ENCODE results near the gene TSPAN1. TPM values are rescaled to one million over a fixed set of nuclear protein-coding genes. Genes with fewer than 3 reads are reported as not detected.
A peak's percentile ranks its signal among the peaks of the same experiment; 100 is the strongest.

TSPAN1 gene
- total and polyA plus RNA-seq, 10 of the 15 experiments (the other 5 are each of a cell fraction or from before 2014, with no cell fraction given), result 0.08 to 0.29 (median 0.23) TPM; not detected in 5

GRCh38 chr1:46197964-46198811 is 23.3 kb downstream of the TSPAN1 start, which contains the start of gene POMGNT1 (continued):
- TF ChIP-seq CBFB (IDR thresholded peaks at IDR 0.05; ENCODE audit: low read depth), result no peak
- no peak for TF ChIP-seq RAD51 (IDR thresholded peaks at IDR 0.05)
- TF ChIP-seq, protein P1, sequence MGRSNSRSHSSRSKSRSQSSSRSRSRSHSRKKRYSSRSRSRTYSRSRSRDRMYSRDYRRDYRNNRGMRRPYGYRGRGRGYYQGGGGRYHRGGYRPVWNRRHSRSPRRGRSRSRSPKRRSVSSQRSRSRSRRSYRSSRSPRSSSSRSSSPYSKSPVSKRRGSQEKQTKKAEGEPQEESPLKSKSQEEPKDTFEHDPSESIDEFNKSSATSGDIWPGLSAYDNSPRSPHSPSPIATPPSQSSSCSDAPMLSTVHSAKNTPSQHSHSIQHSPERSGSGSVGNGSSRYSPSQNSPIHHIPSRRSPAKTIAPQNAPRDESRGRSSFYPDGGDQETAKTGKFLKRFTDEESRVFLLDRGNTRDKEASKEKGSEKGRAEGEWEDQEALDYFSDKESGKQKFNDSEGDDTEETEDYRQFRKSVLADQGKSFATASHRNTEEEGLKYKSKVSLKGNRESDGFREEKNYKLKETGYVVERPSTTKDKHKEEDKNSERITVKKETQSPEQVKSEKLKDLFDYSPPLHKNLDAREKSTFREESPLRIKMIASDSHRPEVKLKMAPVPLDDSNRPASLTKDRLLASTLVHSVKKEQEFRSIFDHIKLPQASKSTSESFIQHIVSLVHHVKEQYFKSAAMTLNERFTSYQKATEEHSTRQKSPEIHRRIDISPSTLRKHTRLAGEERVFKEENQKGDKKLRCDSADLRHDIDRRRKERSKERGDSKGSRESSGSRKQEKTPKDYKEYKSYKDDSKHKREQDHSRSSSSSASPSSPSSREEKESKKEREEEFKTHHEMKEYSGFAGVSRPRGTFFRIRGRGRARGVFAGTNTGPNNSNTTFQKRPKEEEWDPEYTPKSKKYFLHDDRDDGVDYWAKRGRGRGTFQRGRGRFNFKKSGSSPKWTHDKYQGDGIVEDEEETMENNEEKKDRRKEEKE (IDR thresholded peaks at IDR 0.05), result no peak
- TF ChIP-seq RAD21 (IDR thresholded peaks at IDR 0.05; ENCODE audit: insufficient read depth, low read depth, low read length), result peak; percentile 28; the same call in 1 of the 2 replicates
- TF ChIP-seq NFXL1 (IDR thresholded peaks at IDR 0.05; ENCODE audit: borderline replicate concordance), result 0 out of 2 replicates have a peak, but pooled peaks have one; percentile 46
- TF ChIP-seq SUZ12 (IDR thresholded peaks at IDR 0.05; ENCODE audit: unreplicated experiment), result no peak
- peak; percentile 46; the same call in 1 of the 2 replicates for TF ChIP-seq NKRF (conservative IDR thresholded peaks at IDR 0.05)
- no peak for TF ChIP-seq TCF7 (IDR thresholded peaks at IDR 0.05; ENCODE audit: borderline replicate concordance)
- TF ChIP-seq EP300 (IDR thresholded peaks at IDR 0.05; ENCODE audit: borderline replicate concordance in 1 of 2, control insufficient read depth in 1 of 2, low read depth in 2 of 2, low read length in 2 of 2), result no peak
- TF ChIP-seq, protein P2, sequence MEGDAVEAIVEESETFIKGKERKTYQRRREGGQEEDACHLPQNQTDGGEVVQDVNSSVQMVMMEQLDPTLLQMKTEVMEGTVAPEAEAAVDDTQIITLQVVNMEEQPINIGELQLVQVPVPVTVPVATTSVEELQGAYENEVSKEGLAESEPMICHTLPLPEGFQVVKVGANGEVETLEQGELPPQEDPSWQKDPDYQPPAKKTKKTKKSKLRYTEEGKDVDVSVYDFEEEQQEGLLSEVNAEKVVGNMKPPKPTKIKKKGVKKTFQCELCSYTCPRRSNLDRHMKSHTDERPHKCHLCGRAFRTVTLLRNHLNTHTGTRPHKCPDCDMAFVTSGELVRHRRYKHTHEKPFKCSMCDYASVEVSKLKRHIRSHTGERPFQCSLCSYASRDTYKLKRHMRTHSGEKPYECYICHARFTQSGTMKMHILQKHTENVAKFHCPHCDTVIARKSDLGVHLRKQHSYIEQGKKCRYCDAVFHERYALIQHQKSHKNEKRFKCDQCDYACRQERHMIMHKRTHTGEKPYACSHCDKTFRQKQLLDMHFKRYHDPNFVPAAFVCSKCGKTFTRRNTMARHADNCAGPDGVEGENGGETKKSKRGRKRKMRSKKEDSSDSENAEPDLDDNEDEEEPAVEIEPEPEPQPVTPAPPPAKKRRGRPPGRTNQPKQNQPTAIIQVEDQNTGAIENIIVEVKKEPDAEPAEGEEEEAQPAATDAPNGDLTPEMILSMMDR (IDR thresholded peaks at IDR 0.05 in 2 of 3, conservative IDR thresholded peaks at IDR 0.05 in 1 of 3; ENCODE audit: control insufficient read depth in 2 of 3, extremely low read depth in 1 of 3, insufficient read depth in 1 of 3, low read depth in 3 of 3, low read length in 3 of 3), result peak in 2 of 3 experiments; percentile 20 to 21; a peak in 2 of 6 replicates
- peak; percentile 60; the same call in 1 of the 3 replicates for TF ChIP-seq POU2F2 (IDR thresholded peaks at IDR 0.05; ENCODE audit: borderline replicate concordance, low read depth, low read length)
- TF ChIP-seq JUND (IDR thresholded peaks at IDR 0.05; ENCODE audit: low read depth, low read length), result no peak
- peak in 1 of 2 experiments; percentile 57; a peak in 1 of 4 replicates for TF ChIP-seq BHLHE40 (IDR thresholded peaks at IDR 0.05; ENCODE audit: borderline replicate concordance in 1 of 2, low read depth in 2 of 2, low read length in 1 of 2)
- 0 out of 2 replicates have a peak, but pooled peaks have one; percentile 30 for TF ChIP-seq HCFC1 (IDR thresholded peaks at IDR 0.05; ENCODE audit: low read length)
- TF ChIP-seq YY1 (IDR thresholded peaks at IDR 0.05; ENCODE audit: low read depth, low read length), result peak; percentile 74; the same call in 1 of the 2 replicates
- TF ChIP-seq NR2C2 (IDR thresholded peaks at IDR 0.05; ENCODE audit: borderline replicate concordance, control insufficient read depth, insufficient read length, low read depth), result peak; percentile 40
- TF ChIP-seq HDAC6 (IDR thresholded peaks at IDR 0.05; ENCODE audit: unreplicated experiment), result no peak
- TF ChIP-seq IKZF1 (conservative IDR thresholded peaks at IDR 0.05), result peak; percentile 44; the same call in 1 of the 2 replicates
- TF ChIP-seq PBX3 (IDR thresholded peaks at IDR 0.05; ENCODE audit: insufficient replicate concordance, low read depth, low read length), result no peak
- no peak; the same call in 1 of the 2 replicates for TF ChIP-seq GATAD2B (conservative IDR thresholded peaks at IDR 0.05; ENCODE audit: low read depth)
